ENCODE data around the gene MAPT.

- no peak for TF ChIP-seq POLR2A (IDR thresholded peaks at IDR 0.05)
- no peak for TF ChIP-seq CTCF (IDR thresholded peaks at IDR 0.05 in 4 of 5, conservative IDR thresholded peaks at IDR 0.05 in 1 of 5)
Measured at GRCh38 chr17:46025510-46026165, 131.3 kb downstream of the MAPT start.
